ENCODE measurements around the gene CIAO2B.
"Not testable (repeated sequence)": the region's sequence is repeated elsewhere in the genome, so short reads cannot be mapped to it uniquely, and the experiment has no call there.

The CIAO2B gene

GRCh38 chr16:66936889-66937554 lies 2.8 kb upstream of the CIAO2B start:
- no peak for DNase-seq (ENCODE audit: low spot score)

- no peak for DNase-seq (ENCODE audit: low spot score)
Observed at GRCh38 chr16:66936462-66936861, 2.3 kb upstream of the CIAO2B start.

GRCh38 chr16:66935314-66936011 lies 1.3 kb upstream of the CIAO2B start, which contains the start of gene CES2:
CES2 (plus strand) TSS chr16:66935516; CDS start chr16:66935636, 120 bp downstream.
- DNase-seq (ENCODE audit: low spot score) = peak; percentile 34

GRCh38 chr16:66934839-66935313 lies 674 bp upstream of the CIAO2B start:
- not testable (repeated sequence) for DNase-seq (ENCODE audit: low spot score)

GRCh38 chr16:66933776-66934137 lies 445 bp downstream of the CIAO2B start:
- DNase-seq (ENCODE audit: low spot score) = peak; percentile 58

- DNase-seq (ENCODE audit: low spot score) = no peak
Observed at GRCh38 chr16:66932076-66932475, 2.1 kb downstream of the CIAO2B start.

- no peak for DNase-seq (ENCODE audit: low spot score)
Observed at GRCh38 chr16:66931665-66932064, 2.5 kb downstream of the CIAO2B start.

GRCh38 chr16:66930189-66930588 lies 4.0 kb downstream of the CIAO2B start:
- no peak for DNase-seq (ENCODE audit: low spot score)

- peak; percentile 45 for DNase-seq (ENCODE audit: low spot score)
Observed at GRCh38 chr16:66928702-66929388, 5.4 kb downstream of the CIAO2B start.

- peak; percentile 24 for DNase-seq (ENCODE audit: low spot score)
Observed at GRCh38 chr16:66927918-66928649, 6.1 kb downstream of the CIAO2B start.

GRCh38 chr16:66926961-66927436 lies 7.2 kb downstream of the CIAO2B start:
- DNase-seq (ENCODE audit: low spot score) = peak; percentile 46

GRCh38 chr16:66926171-66926947 lies 7.8 kb downstream of the CIAO2B start:
- no peak for DNase-seq (ENCODE audit: low spot score)

GRCh38 chr16:66925322-66925840 lies 8.8 kb downstream of the CIAO2B start, which contains the start of gene RRAD:
RRAD (minus strand) TSS chr16:66925535; CDS start chr16:66925179, 356 bp downstream.
- no peak for DNase-seq (ENCODE audit: low spot score)

GRCh38 chr16:66924527-66925321 lies 9.5 kb downstream of the CIAO2B start:
- DNase-seq (ENCODE audit: low spot score) = no peak

GRCh38 chr16:66923866-66924265 lies 10.3 kb downstream of the CIAO2B start:
- no peak for DNase-seq (ENCODE audit: low spot score)

- DNase-seq (ENCODE audit: low spot score) = no peak
Observed at GRCh38 chr16:66923247-66923731, 10.9 kb downstream of the CIAO2B start.

- DNase-seq (ENCODE audit: low spot score) = no peak
Observed at GRCh38 chr16:66921729-66922450, 12.3 kb downstream of the CIAO2B start.

GRCh38 chr16:66920924-66921680 lies 13.1 kb downstream of the CIAO2B start:
- no peak for DNase-seq (ENCODE audit: low spot score)

GRCh38 chr16:66920299-66920590 lies 14.0 kb downstream of the CIAO2B start:
- DNase-seq (ENCODE audit: low spot score) = no peak

All from SW480 (cell line).